Measurements from ENCODE around the gene ANKS1A. TPM values are rescaled to one million over a fixed set of nuclear protein-coding genes. Genes with fewer than 3 reads are reported as not detected.

The ANKS1A gene
- total RNA-seq, 1 experiment from 2014 or later = 35.0 TPM

DNA sequence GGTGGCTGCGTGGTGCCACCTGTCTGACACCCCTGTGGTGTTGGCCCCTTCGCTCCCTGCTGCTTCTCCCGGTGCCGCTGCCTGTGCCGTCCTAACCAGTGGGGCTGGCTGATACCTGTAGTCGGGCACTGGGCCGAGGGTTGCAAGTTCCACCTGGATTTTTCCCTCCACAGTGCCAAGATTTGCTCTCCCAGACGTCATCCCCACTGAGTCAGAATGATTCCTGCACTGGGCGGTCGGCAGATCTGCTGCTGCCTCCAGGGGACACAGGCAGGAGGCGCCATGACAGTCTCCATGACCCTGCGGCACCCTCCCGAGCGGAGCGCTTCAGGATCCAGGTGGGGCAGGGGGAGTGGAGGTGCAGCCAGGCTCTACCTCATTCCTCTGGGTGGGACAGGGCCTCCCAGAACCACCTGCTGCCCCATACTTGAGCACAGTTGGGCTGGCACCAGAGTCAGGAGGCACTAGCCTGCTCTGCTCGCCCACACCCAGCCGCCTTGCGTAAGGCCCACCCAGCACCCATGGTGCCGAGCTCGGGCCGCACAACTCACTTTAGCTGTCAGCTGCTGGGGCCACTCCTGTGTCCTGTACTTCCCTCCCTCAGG lies 191.9 kb downstream of the ANKS1A start:
- peak overlapping the region; percentile 97; the same call in 1 of the 2 replicates for H3K27ac Mint-ChIP-seq
- TF ChIP-seq, protein P1, sequence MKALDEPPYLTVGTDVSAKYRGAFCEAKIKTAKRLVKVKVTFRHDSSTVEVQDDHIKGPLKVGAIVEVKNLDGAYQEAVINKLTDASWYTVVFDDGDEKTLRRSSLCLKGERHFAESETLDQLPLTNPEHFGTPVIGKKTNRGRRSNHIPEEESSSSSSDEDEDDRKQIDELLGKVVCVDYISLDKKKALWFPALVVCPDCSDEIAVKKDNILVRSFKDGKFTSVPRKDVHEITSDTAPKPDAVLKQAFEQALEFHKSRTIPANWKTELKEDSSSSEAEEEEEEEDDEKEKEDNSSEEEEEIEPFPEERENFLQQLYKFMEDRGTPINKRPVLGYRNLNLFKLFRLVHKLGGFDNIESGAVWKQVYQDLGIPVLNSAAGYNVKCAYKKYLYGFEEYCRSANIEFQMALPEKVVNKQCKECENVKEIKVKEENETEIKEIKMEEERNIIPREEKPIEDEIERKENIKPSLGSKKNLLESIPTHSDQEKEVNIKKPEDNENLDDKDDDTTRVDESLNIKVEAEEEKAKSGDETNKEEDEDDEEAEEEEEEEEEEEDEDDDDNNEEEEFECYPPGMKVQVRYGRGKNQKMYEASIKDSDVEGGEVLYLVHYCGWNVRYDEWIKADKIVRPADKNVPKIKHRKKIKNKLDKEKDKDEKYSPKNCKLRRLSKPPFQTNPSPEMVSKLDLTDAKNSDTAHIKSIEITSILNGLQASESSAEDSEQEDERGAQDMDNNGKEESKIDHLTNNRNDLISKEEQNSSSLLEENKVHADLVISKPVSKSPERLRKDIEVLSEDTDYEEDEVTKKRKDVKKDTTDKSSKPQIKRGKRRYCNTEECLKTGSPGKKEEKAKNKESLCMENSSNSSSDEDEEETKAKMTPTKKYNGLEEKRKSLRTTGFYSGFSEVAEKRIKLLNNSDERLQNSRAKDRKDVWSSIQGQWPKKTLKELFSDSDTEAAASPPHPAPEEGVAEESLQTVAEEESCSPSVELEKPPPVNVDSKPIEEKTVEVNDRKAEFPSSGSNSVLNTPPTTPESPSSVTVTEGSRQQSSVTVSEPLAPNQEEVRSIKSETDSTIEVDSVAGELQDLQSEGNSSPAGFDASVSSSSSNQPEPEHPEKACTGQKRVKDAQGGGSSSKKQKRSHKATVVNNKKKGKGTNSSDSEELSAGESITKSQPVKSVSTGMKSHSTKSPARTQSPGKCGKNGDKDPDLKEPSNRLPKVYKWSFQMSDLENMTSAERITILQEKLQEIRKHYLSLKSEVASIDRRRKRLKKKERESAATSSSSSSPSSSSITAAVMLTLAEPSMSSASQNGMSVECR (CRISPR knock-in tag; IDR thresholded peaks at IDR 0.05; ENCODE audit: borderline replicate concordance) = no peak
- no peaks in the 10 kb centered on the region for H3K27me3 Mint-ChIP-seq (ENCODE audit: low read depth)
- peaks cover 14% of the 10 kb centered on the region for H3K4me1 Mint-ChIP-seq
- H3K9me3 Mint-ChIP-seq = no peaks in the 10 kb centered on the region
- ATAC-seq = no peak; the same call in 1 of the 2 replicates
- no peak overlapping the region for H3K4me3 Mint-ChIP-seq
- no peak for DNase-seq (ENCODE audit: low spot score)
- POLR2A ChIA-PET = no interaction called here
- peaks cover 26% of the 10 kb centered on the region for H3K36me3 Mint-ChIP-seq
- CTCF ChIA-PET = interaction anchor here (1.2 to 1.3 kb wide), 3 partner anchors 94 to 160 kb away, joined by 3 to 5 read pairs (median 5); no protein-coding TSS in a partner anchor

DNA sequence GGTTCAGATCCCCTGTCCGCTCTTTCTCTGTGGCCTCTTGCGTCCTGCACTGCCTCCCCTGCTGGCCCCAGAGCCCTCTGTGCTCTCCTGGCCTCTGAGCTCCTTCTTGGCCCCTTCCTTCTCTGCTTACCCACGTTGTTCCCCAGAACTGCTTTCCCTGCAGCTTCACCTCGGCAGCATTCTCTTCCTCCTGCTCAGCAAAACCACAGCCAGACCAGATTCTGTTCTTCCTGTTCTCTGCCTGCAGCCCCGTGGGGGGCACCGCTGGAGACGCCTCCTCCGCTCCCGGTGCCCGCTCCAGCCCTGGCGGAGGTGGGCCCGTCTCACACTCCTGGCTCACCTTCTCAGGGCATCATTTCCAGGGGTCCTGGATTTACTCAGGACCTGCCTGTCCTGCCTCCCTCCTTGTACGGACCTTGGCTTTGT lies 192.4 kb downstream of the ANKS1A start:
- Mint-ChIP-seq H3K4me1 (peaks cover 14% of the 10 kb centered on the region), H3K27ac (peak overlapping the region; percentile 97), H3K27me3 (ENCODE audit: low read depth) (no peaks in the 10 kb centered on the region), H3K9me3 (no peaks in the 10 kb centered on the region), H3K36me3 (peaks cover 26% of the 10 kb centered on the region), H3K4me3 (no peak overlapping the region)
- TF ChIP-seq, protein P2, sequence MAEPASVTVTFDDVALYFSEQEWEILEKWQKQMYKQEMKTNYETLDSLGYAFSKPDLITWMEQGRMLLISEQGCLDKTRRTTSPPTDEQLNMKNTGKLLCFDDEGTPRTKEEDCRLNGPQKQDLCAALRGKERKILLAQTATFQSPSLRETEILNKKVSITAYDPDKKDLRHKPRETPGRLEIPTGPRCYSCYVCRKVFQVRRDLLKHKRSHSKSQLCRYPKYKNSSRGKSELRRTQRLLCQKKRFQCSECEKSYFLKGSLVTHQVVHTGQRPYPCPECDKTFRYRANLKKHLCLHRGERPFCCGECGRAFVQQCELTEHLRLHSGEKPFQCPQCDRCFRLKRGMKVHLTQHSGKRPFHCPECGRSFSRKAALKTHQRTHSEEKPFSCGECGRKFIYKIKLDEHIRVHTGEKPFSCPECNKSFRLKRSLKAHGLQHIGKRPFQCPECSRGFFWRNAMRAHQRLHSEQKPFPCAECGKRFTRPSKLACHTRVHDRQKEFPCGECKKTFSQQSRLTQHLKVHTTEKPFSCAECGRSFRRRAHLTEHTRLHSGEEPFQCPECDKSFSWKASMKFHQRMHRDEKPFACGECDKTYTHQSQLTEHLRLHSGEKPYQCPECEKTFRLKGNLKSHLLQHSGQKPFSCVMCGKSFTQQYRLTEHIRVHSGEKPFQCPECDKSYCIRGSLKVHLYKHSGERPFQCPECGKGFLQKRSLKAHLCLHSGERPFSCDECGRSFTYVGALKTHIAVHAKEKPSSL (CRISPR knock-in tag; conservative IDR thresholded peaks at IDR 0.05) = no peak
- TF ChIP-seq ZNF416 (CRISPR knock-in tag; IDR thresholded peaks at IDR 0.05) (no peak), GABPB1 (CRISPR knock-in tag; IDR thresholded peaks at IDR 0.05) (no peak), RELA (CRISPR knock-in tag; IDR thresholded peaks at IDR 0.05; ENCODE audit: borderline replicate concordance) (no peak), FOXJ3 (CRISPR knock-in tag; IDR thresholded peaks at IDR 0.05; ENCODE audit: borderline replicate concordance) (no peak)
- TF ChIP-seq, protein P3, sequence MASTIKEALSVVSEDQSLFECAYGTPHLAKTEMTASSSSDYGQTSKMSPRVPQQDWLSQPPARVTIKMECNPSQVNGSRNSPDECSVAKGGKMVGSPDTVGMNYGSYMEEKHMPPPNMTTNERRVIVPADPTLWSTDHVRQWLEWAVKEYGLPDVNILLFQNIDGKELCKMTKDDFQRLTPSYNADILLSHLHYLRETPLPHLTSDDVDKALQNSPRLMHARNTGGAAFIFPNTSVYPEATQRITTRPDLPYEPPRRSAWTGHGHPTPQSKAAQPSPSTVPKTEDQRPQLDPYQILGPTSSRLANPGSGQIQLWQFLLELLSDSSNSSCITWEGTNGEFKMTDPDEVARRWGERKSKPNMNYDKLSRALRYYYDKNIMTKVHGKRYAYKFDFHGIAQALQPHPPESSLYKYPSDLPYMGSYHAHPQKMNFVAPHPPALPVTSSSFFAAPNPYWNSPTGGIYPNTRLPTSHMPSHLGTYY (CRISPR knock-in tag; IDR thresholded peaks at IDR 0.05) = no peak
- TF ChIP-seq, protein P4, sequence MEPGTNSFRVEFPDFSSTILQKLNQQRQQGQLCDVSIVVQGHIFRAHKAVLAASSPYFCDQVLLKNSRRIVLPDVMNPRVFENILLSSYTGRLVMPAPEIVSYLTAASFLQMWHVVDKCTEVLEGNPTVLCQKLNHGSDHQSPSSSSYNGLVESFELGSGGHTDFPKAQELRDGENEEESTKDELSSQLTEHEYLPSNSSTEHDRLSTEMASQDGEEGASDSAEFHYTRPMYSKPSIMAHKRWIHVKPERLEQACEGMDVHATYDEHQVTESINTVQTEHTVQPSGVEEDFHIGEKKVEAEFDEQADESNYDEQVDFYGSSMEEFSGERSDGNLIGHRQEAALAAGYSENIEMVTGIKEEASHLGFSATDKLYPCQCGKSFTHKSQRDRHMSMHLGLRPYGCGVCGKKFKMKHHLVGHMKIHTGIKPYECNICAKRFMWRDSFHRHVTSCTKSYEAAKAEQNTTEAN (CRISPR knock-in tag; IDR thresholded peaks at IDR 0.05) = no peak
- TF ChIP-seq, protein P5, sequence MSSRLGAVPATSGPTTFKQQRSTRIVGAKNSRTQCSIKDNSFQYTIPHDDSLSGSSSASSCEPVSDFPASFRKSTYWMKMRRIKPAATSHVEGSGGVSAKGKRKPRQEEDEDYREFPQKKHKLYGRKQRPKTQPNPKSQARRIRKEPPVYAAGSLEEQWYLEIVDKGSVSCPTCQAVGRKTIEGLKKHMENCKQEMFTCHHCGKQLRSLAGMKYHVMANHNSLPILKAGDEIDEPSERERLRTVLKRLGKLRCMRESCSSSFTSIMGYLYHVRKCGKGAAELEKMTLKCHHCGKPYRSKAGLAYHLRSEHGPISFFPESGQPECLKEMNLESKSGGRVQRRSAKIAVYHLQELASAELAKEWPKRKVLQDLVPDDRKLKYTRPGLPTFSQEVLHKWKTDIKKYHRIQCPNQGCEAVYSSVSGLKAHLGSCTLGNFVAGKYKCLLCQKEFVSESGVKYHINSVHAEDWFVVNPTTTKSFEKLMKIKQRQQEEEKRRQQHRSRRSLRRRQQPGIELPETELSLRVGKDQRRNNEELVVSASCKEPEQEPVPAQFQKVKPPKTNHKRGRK (CRISPR knock-in tag; IDR thresholded peaks at IDR 0.05; ENCODE audit: borderline replicate concordance) = no peak
- TF ChIP-seq, protein P6, sequence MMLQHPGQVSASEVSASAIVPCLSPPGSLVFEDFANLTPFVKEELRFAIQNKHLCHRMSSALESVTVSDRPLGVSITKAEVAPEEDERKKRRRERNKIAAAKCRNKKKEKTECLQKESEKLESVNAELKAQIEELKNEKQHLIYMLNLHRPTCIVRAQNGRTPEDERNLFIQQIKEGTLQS (CRISPR knock-in tag; conservative IDR thresholded peaks at IDR 0.05) = no peak
- TF ChIP-seq, protein P7, sequence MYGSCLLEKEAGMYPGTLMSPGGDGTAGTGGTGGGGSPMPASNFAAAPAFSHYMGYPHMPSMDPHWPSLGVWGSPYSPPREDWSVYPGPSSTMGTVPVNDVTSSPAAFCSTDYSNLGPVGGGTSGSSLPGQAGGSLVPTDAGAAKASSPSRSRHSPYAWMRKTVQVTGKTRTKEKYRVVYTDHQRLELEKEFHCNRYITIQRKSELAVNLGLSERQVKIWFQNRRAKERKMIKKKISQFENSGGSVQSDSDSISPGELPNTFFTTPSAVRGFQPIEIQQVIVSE (CRISPR knock-in tag; IDR thresholded peaks at IDR 0.05; ENCODE audit: borderline replicate concordance) = no peak
- TF ChIP-seq, protein P8, sequence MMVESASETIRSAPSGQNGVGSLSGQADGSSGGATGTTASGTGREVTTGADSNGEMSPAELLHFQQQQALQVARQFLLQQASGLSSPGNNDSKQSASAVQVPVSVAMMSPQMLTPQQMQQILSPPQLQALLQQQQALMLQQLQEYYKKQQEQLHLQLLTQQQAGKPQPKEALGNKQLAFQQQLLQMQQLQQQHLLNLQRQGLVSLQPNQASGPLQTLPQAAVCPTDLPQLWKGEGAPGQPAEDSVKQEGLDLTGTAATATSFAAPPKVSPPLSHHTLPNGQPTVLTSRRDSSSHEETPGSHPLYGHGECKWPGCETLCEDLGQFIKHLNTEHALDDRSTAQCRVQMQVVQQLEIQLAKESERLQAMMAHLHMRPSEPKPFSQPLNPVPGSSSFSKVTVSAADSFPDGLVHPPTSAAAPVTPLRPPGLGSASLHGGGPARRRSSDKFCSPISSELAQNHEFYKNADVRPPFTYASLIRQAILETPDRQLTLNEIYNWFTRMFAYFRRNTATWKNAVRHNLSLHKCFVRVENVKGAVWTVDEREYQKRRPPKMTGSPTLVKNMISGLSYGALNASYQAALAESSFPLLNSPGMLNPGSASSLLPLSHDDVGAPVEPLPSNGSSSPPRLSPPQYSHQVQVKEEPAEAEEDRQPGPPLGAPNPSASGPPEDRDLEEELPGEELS (CRISPR knock-in tag; IDR thresholded peaks at IDR 0.05) = no peak
- DNase-seq (ENCODE audit: low spot score) = no peak
- no peak for ATAC-seq
- POLR2A ChIA-PET = no interaction called here
- CTCF ChIA-PET = interaction anchor here (1.2 to 1.3 kb wide), 3 partner anchors 95 to 160 kb away, joined by 3 to 5 read pairs (median 5); no protein-coding TSS in a partner anchor

Data from WTC11 (cell line).